Measurements from ENCODE around the gene CD2BP2. TPM values are rescaled to one million over a fixed set of nuclear protein-coding genes. Genes with fewer than 3 reads are reported as not detected.
A peak's percentile ranks its signal among the peaks of the same experiment; 100 is the strongest.

The CD2BP2 gene
- total RNA-seq, 2 experiments from 2014 or later: 39.1 to 41.7 TPM

DNA sequence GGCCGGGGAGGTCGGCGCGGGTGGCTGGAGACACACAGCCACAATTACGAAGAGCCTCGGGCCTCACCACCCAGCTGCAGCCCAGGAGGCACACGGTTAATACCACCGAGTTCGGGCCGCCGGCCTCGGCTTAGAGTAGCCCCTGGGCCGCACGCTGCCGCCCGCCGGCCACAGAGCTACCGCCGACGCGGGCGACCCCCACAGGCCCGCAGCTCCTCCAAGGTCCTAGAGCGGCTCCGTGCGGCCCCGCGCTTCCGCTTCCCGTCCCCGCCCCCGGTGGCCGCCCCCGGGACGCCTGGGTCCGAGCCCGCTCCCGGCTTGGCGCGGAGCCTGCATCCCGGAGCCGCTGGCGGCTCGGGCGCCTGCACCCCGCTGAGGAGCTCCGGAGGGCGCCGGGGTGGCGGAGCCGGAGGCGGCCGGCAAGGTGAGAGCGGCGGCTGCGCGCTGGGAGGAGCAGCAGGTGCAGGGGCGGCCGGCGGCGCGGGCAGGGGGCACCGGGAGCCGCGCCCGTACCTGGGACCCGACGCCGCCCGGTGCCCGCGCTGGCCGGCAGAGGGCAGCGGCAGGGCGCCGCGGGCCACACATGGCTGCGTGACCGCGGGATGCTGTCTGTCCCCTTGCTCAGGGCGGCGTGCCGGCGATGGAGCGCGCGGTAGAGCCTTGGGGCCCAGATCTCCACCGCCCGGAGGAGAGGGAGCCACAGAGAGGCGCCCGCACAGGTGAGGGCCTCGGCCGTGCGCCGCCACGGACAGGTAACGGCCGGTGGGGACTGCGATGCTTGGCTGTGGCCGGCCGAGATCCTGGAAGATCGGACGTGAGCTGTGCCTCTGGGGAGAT, 40.3 kb upstream of the CD2BP2 start, which contains the start of gene ZNF48:
Gene ZNF48 (plus strand): TSS at position 266 of the 837 bp plus-strand sequence. CDS start 375 bp downstream, at position 641.
- H3K4me1 Mint-ChIP-seq (ENCODE audit: low read depth): peaks cover 42% of the 10 kb centered on the region
- H3K36me3 ChIP-seq (ENCODE audit: insufficient read depth, low read length): peaks cover 19% of the 10 kb centered on the region
- ChIA-PET POLR2A (interaction anchor here (0.6 to 9.0 kb wide), 11 partner anchors 9 to 342 kb away, joined by 3 to 147 read pairs (median 5); partner anchors contain the start of genes SEPTIN1, TBC1D10B and ZNF771), CTCF (interaction anchor here (0.7 to 2.6 kb wide), 7 partner anchors 9 to 25 kb away, joined by 3 to 18 read pairs (median 5); partner anchors contain the start of genes SEPTIN1, TBC1D10B and ZNF771)
- peaks cover 46% of the 10 kb centered on the region for H3K4me1 ChIP-seq (ENCODE audit: insufficient read depth, low read length)
- peak within 1 kb of the TSS; percentile 34 to 56 for H3K27ac ChIP-seq (ENCODE audit: low read depth in 1 of 2, low read length in 2 of 2)
- intact Hi-C loops (cut with DNase I, micrococcal nuclease): loop anchor here in 1 of 2 experiments (1.0 kb wide), 1 partner anchor 12 kb away; no protein-coding TSS in a partner anchor
- peak within 1 kb of the TSS; percentile 86 for H3K4me3 ChIP-seq (ENCODE audit: low read length)
- peak in 11 of 14 experiments; percentile 45 to 80 (median 56) for DNase-seq
- H3K27me3 ChIP-seq (ENCODE audit: control insufficient read depth in 1 of 2, insufficient read depth in 2 of 2, low read length in 2 of 2): no peaks in the 10 kb centered on the region
- peak within 1 kb of the TSS; percentile 90 for H3K4me3 Mint-ChIP-seq
- peaks cover 13% of the 10 kb centered on the region for H3K36me3 Mint-ChIP-seq (ENCODE audit: low read depth)
- H3K9me3 ChIP-seq (ENCODE audit: control insufficient read depth in 1 of 2, insufficient read depth in 1 of 2, low read length in 2 of 2): no peaks in the 10 kb centered on the region
- no peaks in the 10 kb centered on the region for H3K27me3 Mint-ChIP-seq
- ATAC-seq (ENCODE audit: poor library complexity): peak; percentile 64
- H3K27ac Mint-ChIP-seq: peak within 1 kb of the TSS; percentile 57
- no peaks in the 10 kb centered on the region for H3K9me3 Mint-ChIP-seq
- TF ChIP-seq, protein P1, sequence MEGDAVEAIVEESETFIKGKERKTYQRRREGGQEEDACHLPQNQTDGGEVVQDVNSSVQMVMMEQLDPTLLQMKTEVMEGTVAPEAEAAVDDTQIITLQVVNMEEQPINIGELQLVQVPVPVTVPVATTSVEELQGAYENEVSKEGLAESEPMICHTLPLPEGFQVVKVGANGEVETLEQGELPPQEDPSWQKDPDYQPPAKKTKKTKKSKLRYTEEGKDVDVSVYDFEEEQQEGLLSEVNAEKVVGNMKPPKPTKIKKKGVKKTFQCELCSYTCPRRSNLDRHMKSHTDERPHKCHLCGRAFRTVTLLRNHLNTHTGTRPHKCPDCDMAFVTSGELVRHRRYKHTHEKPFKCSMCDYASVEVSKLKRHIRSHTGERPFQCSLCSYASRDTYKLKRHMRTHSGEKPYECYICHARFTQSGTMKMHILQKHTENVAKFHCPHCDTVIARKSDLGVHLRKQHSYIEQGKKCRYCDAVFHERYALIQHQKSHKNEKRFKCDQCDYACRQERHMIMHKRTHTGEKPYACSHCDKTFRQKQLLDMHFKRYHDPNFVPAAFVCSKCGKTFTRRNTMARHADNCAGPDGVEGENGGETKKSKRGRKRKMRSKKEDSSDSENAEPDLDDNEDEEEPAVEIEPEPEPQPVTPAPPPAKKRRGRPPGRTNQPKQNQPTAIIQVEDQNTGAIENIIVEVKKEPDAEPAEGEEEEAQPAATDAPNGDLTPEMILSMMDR (IDR thresholded peaks at IDR 0.05): no peak

DNA sequence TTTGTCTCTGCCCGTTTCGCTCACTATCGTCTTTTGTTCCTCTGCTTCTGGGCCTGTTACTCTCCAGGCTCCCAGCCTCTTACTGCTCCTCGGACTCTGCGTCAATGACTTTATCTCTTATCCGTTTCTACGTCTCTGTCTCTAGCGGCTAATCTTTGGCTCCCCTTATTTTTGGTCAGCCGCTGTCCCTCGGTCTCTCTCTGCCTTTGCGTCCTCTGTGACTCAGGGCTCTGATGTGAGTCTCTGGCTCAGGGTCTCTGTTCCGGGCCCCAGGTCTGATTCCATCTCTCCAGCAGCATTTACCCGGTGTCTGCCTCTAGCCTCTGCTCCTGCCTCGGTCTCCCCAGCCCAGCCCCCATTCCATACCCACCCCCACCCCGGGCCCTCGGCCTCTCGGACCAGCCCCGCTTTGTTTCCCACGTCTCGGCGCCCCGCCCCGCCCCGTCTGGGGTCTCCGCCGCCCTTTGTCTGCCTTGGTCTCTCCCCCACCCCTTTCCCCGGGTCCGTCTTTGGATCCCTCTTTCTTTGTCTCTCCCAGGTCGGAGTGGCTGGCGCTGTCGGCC, 39.6 kb upstream of the CD2BP2 start:
- ATAC-seq (ENCODE audit: poor library complexity) (no peak), DNase-seq (no peak)
- Histone ChIP-seq H3K27me3 (ENCODE audit: control insufficient read depth in 1 of 2, insufficient read depth in 2 of 2, low read length in 2 of 2) (no peaks in the 10 kb centered on the region), H3K9me3 (ENCODE audit: control insufficient read depth in 1 of 2, insufficient read depth in 1 of 2, low read length in 2 of 2) (no peaks in the 10 kb centered on the region), H3K27ac (ENCODE audit: low read depth in 1 of 2, low read length in 2 of 2) (peak overlapping the region; percentile 34 to 56), H3K4me1 (ENCODE audit: insufficient read depth, low read length) (peaks cover 39% of the 10 kb centered on the region), H3K36me3 (ENCODE audit: insufficient read depth, low read length) (peaks cover 19% of the 10 kb centered on the region), H3K4me3 (ENCODE audit: low read length) (peak overlapping the region; percentile 86)
- Mint-ChIP-seq H3K4me3 (peak overlapping the region; percentile 90), H3K9me3 (no peaks in the 10 kb centered on the region), H3K4me1 (ENCODE audit: low read depth) (peaks cover 35% of the 10 kb centered on the region), H3K27ac (peak overlapping the region; percentile 57), H3K36me3 (ENCODE audit: low read depth) (peaks cover 9% of the 10 kb centered on the region), H3K27me3 (no peaks in the 10 kb centered on the region)
- TF ChIP-seq, protein P1 (IDR thresholded peaks at IDR 0.05): no peak
- POLR2A ChIA-PET: interaction anchor here (0.6 to 9.0 kb wide), 8 partner anchors 13 to 341 kb away, joined by 3 to 147 read pairs (median 10); partner anchors contain the start of genes SEPTIN1, TBC1D10B and ZNF771
- CTCF ChIA-PET: interaction anchor here (0.7 to 2.6 kb wide), 6 partner anchors 8 to 24 kb away, joined by 3 to 18 read pairs (median 6); partner anchors contain the start of genes SEPTIN1, TBC1D10B and ZNF771
- intact Hi-C loops (cut with DNase I, micrococcal nuclease): loop anchor here in 1 of 2 experiments (1.0 kb wide), 1 partner anchor 11 kb away; no protein-coding TSS in a partner anchor

DNA sequence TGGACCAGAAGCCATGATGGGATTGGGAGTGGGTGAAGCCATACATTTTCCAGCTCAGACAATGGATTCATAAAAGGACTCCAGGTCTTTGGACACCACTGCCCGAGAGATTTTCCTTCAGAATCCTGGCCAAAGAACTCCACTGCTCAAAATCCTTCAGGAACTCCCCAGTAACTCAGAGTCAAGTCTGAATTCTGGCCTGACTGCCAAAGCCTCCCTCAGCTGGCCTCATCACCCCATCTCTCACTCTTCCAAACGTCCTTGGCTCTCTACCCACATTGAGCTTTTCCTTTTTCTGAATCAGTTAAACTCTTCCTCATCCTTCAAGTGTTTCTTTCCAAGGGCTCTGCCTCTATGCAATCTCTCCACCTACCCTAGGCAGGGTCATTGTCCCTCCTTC, 28.4 kb upstream of the CD2BP2 start:
- peak overlapping the region; percentile 100 for H3K27ac Mint-ChIP-seq
- H3K4me1 ChIP-seq (ENCODE audit: insufficient read depth, low read length): peaks cover 60% of the 10 kb centered on the region
- peaks cover 29% of the 10 kb centered on the region for H3K36me3 Mint-ChIP-seq (ENCODE audit: low read depth)
- ChIA-PET CTCF (interaction anchor here (1.2 to 3.4 kb wide), 2 partner anchors 15 to 26 kb away, joined by 3 to 20 read pairs; no protein-coding TSS in a partner anchor), POLR2A (interaction anchor here (1.0 to 7.3 kb wide), 17 partner anchors 13 to 576 kb away, joined by 3 to 153 read pairs (median 7); partner anchors contain the start of genes ALDOA, CORO1A, DCTPP1 and FBRS)
- H3K27me3 ChIP-seq (ENCODE audit: control insufficient read depth in 1 of 2, insufficient read depth in 2 of 2, low read length in 2 of 2): no peaks in the 10 kb centered on the region
- ATAC-seq (ENCODE audit: poor library complexity) (no peak), DNase-seq (no peak)
- H3K9me3 Mint-ChIP-seq: no peaks in the 10 kb centered on the region
- H3K27ac ChIP-seq (ENCODE audit: low read depth in 1 of 2, low read length in 2 of 2): peak overlapping the region; percentile 65 to 100
- no peaks in the 10 kb centered on the region for H3K9me3 ChIP-seq (ENCODE audit: control insufficient read depth in 1 of 2, insufficient read depth in 1 of 2, low read length in 2 of 2)
- H3K4me3 ChIP-seq (ENCODE audit: low read length): peak overlapping the region; percentile 81
- intact Hi-C loops (cut with DNase I, micrococcal nuclease): loop anchor here in 1 of 2 experiments (1.0 kb wide), 2 partner anchors 12 to 46 kb away; partner anchors contain the start of gene ZNF48
- TF ChIP-seq, protein P1 (IDR thresholded peaks at IDR 0.05): no peak
- H3K4me3 Mint-ChIP-seq: peak overlapping the region; percentile 99
- peaks cover 15% of the 10 kb centered on the region for H3K36me3 ChIP-seq (ENCODE audit: insufficient read depth, low read length)
- H3K4me1 Mint-ChIP-seq (ENCODE audit: low read depth): peaks cover 48% of the 10 kb centered on the region
- no peaks in the 10 kb centered on the region for H3K27me3 Mint-ChIP-seq
